Measurements from ENCODE around the gene LAIR1. TPM values are rescaled to one million over a fixed set of nuclear protein-coding genes. Genes with fewer than 3 reads are reported as not detected.

LAIR1 gene
- polyA plus RNA-seq, 1 of the 3 experiments (the other 2 are of a cell fraction), result not detected

- H3K27ac ChIP-seq (ENCODE audit: low read depth in 2 of 2, low read length in 1 of 2), result no peak overlapping the region
- TF ChIP-seq EP300 (IDR thresholded peaks at IDR 0.05; ENCODE audit: borderline replicate concordance in 1 of 2, low read depth in 1 of 2, low read length in 1 of 2) (no peak), MAX (IDR thresholded peaks at IDR 0.05; ENCODE audit: low read depth) (no peak), GATA2 (CRISPR knock-in tag; IDR thresholded peaks at IDR 0.05) (no peak), USF1 (IDR thresholded peaks at IDR 0.05; ENCODE audit: borderline replicate concordance, low read depth) (no peak), FOSL2 (IDR thresholded peaks at IDR 0.05; ENCODE audit: borderline replicate concordance, low read depth) (no peak), PBX3 (IDR thresholded peaks at IDR 0.05) (no peak), ELF1 (IDR thresholded peaks at IDR 0.05) (no peak), TAF1 (IDR thresholded peaks at IDR 0.05; ENCODE audit: borderline replicate concordance, low read depth, low read length) (no peak)
- H3K9ac ChIP-seq, result no peak overlapping the region
- H2AFZ ChIP-seq (ENCODE audit: low read depth), result no peak overlapping the region
- WGBS (ENCODE audit: low lambda C conversion rate), result 0% methylated on average over 1 of the region's 7 CpGs
- H3K4me2 ChIP-seq, result no peak overlapping the region
- POLR2A ChIA-PET, result no interaction called here
- no peaks in the 10 kb centered on the region for H3K36me3 ChIP-seq (replicated peaks in 1 of 2; ENCODE audit: control insufficient read depth in 1 of 2, insufficient read depth in 2 of 2, low read length in 1 of 2)
- H3K9me3 ChIP-seq, result no peaks in the 10 kb centered on the region
- CTCF ChIA-PET, result interaction anchor here (0.9 kb wide), 1 partner anchor 11 kb away, joined by 4 read pairs; no protein-coding TSS in a partner anchor
- H3K79me2 ChIP-seq (ENCODE audit: insufficient read depth), result no peaks in the 10 kb centered on the region
- no peaks in the 10 kb centered on the region for H3K9me2 ChIP-seq
- no peaks in the 10 kb centered on the region for H3F3A ChIP-seq (replicated peaks; ENCODE audit: insufficient read depth)
- DNase-seq, result no peak
- H3K27me3 ChIP-seq (ENCODE audit: insufficient read depth), result peaks cover 73% of the 10 kb centered on the region
- no peaks in the 10 kb centered on the region for H3K4me1 ChIP-seq (ENCODE audit: control insufficient read depth in 1 of 2, insufficient read depth in 2 of 2, low read depth in 1 of 2, low read length in 1 of 2)
- H3K4me3 ChIP-seq (ENCODE audit: low read depth in 2 of 2, low read length in 1 of 2), result no peak overlapping the region
- no peaks in the 10 kb centered on the region for H4K20me1 ChIP-seq (ENCODE audit: insufficient read depth)
Observed at GRCh38 chr19:54332149-54332548, 32.6 kb downstream of the LAIR1 start.

GRCh38 chr19:54331626-54332025 lies 33.1 kb downstream of the LAIR1 start:
- Histone ChIP-seq H3K36me3 (replicated peaks in 1 of 2; ENCODE audit: control insufficient read depth in 1 of 2, insufficient read depth in 2 of 2, low read length in 1 of 2) (no peaks in the 10 kb centered on the region), H2AFZ (ENCODE audit: low read depth) (no peak overlapping the region), H3K9me3 (no peaks in the 10 kb centered on the region), H3K27ac (ENCODE audit: low read depth in 2 of 2, low read length in 1 of 2) (no peak overlapping the region), H3K4me2 (no peak overlapping the region), H3K9me2 (no peaks in the 10 kb centered on the region), H3K9ac (no peak overlapping the region), H3K79me2 (ENCODE audit: insufficient read depth) (no peaks in the 10 kb centered on the region), H3F3A (replicated peaks; ENCODE audit: insufficient read depth) (no peaks in the 10 kb centered on the region), H3K4me3 (ENCODE audit: low read depth in 2 of 2, low read length in 1 of 2) (no peak overlapping the region), H3K4me1 (ENCODE audit: control insufficient read depth in 1 of 2, insufficient read depth in 2 of 2, low read depth in 1 of 2, low read length in 1 of 2) (no peaks in the 10 kb centered on the region), H4K20me1 (ENCODE audit: insufficient read depth) (no peaks in the 10 kb centered on the region), H3K27me3 (ENCODE audit: insufficient read depth) (peaks cover 71% of the 10 kb centered on the region)
- DNase-seq, result no peak
- ChIA-PET CTCF (interaction anchor here (0.9 kb wide), 1 partner anchor 10 kb away, joined by 4 read pairs; no protein-coding TSS in a partner anchor), POLR2A (no interaction called here)
- TF ChIP-seq ZBTB33 (IDR thresholded peaks at IDR 0.05; ENCODE audit: borderline replicate concordance, low read depth) (no peak), RXRA (IDR thresholded peaks at IDR 0.05; ENCODE audit: borderline replicate concordance, low read depth) (no peak), MXI1 (IDR thresholded peaks at IDR 0.05; ENCODE audit: low read depth, low read length) (no peak), IRF3 (IDR thresholded peaks at IDR 0.05; ENCODE audit: low read depth, low read length) (no peak)
- 9% methylated on average over 5 of the region's 7 CpGs for WGBS (ENCODE audit: low lambda C conversion rate)
